ENCODE measurements around the gene CD5L. TPM values are rescaled to one million over a fixed set of nuclear protein-coding genes. Genes with fewer than 3 reads are reported as not detected.

The CD5L gene
- not detected for total RNA-seq

DNA sequence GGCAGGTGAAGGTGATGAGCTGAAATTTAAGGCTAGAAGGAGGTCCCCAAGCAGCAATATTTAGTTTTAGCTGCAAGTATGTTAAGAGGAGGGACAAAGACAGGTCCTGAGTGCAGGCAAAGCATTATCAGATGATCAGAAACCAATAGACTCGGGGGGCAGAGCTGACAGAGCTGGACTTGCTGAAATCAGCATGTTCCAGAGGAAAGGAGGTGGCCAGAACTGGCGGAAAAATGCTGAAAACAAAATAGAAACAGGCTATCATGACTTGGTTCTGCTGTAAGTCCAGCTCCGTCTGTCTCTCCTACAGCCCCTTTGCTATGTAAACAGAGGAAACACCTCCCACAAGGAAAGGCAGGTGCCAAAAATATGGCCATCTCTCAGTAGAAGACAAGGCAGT, at the start of gene CD5L:
TSS of gene CD5L (minus strand) at position 101 of the 400 bp plus-strand sequence. CDS start 107 bp downstream, outside the sequence.
- no peak for ATAC-seq

DNA sequence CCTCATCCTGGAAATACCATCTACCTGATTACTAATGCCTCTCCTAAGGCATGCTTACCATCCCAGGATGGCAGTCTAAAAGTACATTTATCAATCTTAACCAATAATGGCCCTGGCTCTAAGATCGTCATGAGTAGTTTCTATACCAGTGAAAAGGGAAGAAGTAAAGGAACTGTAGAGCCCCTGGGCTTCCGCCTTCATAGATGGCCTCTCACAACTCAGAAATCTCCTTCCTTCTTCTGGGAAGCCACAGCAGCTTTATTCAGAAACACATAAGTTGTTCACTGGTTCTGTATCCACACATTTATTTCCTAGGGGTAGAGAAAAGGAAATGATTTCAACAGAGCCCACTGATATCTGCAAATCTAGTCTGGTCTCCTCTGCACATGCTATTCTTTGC, 41.0 kb upstream of the CD5L start:
- TF ChIP-seq, protein P1, sequence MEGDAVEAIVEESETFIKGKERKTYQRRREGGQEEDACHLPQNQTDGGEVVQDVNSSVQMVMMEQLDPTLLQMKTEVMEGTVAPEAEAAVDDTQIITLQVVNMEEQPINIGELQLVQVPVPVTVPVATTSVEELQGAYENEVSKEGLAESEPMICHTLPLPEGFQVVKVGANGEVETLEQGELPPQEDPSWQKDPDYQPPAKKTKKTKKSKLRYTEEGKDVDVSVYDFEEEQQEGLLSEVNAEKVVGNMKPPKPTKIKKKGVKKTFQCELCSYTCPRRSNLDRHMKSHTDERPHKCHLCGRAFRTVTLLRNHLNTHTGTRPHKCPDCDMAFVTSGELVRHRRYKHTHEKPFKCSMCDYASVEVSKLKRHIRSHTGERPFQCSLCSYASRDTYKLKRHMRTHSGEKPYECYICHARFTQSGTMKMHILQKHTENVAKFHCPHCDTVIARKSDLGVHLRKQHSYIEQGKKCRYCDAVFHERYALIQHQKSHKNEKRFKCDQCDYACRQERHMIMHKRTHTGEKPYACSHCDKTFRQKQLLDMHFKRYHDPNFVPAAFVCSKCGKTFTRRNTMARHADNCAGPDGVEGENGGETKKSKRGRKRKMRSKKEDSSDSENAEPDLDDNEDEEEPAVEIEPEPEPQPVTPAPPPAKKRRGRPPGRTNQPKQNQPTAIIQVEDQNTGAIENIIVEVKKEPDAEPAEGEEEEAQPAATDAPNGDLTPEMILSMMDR (IDR thresholded peaks at IDR 0.05), result no peak
- TF ChIP-seq POLR2A (IDR thresholded peaks at IDR 0.05), result no peak
- 47 to 62% methylated on average over 2 of the region's 2 CpGs for WGBS, 2 donors
- ATAC-seq, result no peak

More for the DNA sequence above, at the start of gene CD5L:
- WGBS, 2 donors, result 36 to 55% methylated on average over 3 of the region's 3 CpGs
- intact Hi-C loops (cut with DNase I), result no loop called here
- Histone ChIP-seq H3K4me3 (no peak within 1 kb of the TSS), H3K4me1 (no peaks in the 10 kb centered on the region), H3K9me3 (no peaks in the 10 kb centered on the region), H3K36me3 (replicated peaks in 1 of 2; ENCODE audit: insufficient read depth in 1 of 2, low read depth in 2 of 2) (no peaks in the 10 kb centered on the region), H3K27ac (no peak within 1 kb of the TSS), H3K27me3 (no peaks in the 10 kb centered on the region)
- no peak for TF ChIP-seq POLR2A (IDR thresholded peaks at IDR 0.05)
- TF ChIP-seq, protein P1 (IDR thresholded peaks at IDR 0.05), result no peak
- no peak for DNase-seq

DNA sequence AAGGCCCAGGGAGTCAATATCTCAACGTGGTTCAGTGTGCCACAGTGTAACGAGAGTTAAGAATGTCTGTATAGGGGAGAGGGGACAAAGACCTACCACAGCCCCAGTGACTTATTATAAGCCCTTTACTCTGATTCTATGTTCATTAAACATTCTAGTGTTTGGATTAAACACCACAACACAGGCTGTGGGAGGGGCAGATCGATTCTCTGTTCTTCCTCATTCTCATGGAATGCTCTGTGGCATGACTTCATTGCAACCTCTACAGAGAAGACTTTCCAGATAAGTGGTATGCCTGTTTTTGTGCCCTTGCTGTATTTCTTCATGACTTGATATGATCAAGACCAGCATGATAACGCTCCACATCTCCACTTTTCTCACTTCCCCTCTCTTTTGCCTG, 39.0 kb upstream of the CD5L start:
- no peak for TF ChIP-seq POLR2A (IDR thresholded peaks at IDR 0.05)
- TF ChIP-seq, protein P1 (IDR thresholded peaks at IDR 0.05), result no peak
- peak in 1 of 4 donors; percentile 16 for DNase-seq
- Histone ChIP-seq H3K9me3 (no peaks in the 10 kb centered on the region), H3K27me3 (no peaks in the 10 kb centered on the region), H3K36me3 (replicated peaks in 1 of 2; ENCODE audit: insufficient read depth in 1 of 2, low read depth in 2 of 2) (no peaks in the 10 kb centered on the region), H3K4me1 (no peaks in the 10 kb centered on the region), H3K4me3 (no peak overlapping the region), H3K27ac (peak overlapping the region in 1 of 4 donors; percentile 18)
- ATAC-seq, result peak; percentile 55
- intact Hi-C loops (cut with DNase I), result no loop called here
- 23% methylated on average over 4 of the region's 4 CpGs for WGBS, 2 donors

More for the DNA sequence above, 41.0 kb upstream of the CD5L start:
- Histone ChIP-seq H3K4me1 (no peaks in the 10 kb centered on the region), H3K27ac (no peak overlapping the region), H3K4me3 (no peak overlapping the region), H3K27me3 (no peaks in the 10 kb centered on the region), H3K9me3 (no peaks in the 10 kb centered on the region), H3K36me3 (replicated peaks in 1 of 2; ENCODE audit: insufficient read depth in 1 of 2, low read depth in 2 of 2) (no peaks in the 10 kb centered on the region)
- intact Hi-C loops (cut with DNase I), result no loop called here
- DNase-seq, result peak in 1 of 4 donors; percentile 10

DNA sequence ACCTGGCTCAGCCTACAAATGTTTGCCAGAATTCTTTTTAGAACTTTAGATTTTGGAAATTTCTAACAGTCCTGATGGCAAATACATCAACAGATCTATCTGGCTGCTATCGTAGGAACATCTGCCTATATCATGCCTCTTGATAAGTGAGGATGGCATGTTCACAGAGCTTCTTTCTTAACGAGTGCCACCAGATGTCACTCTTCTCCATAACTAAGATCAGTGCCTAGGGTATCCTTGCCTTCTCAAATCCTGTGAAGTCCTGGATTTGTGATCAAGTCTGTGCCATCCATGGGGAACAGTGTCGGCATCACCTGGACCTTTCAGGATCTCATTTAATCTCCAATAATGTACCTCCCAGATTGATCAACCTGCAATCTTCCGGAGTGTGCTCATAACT, 36.5 kb upstream of the CD5L start:
- Histone ChIP-seq H3K36me3 (replicated peaks in 1 of 2; ENCODE audit: insufficient read depth in 1 of 2, low read depth in 2 of 2) (no peaks in the 10 kb centered on the region), H3K27me3 (no peaks in the 10 kb centered on the region), H3K9me3 (no peaks in the 10 kb centered on the region), H3K4me1 (no peaks in the 10 kb centered on the region), H3K27ac (no peak overlapping the region), H3K4me3 (no peak overlapping the region)
- no peak for ATAC-seq
- intact Hi-C loops (cut with DNase I), result no loop called here
- TF ChIP-seq POLR2A (IDR thresholded peaks at IDR 0.05), result no peak
- TF ChIP-seq, protein P1 (IDR thresholded peaks at IDR 0.05), result peak in 4 of 7 experiments; percentile 18 to 34 (median 22)
- WGBS, 2 donors, result 29 to 34% methylated on average over 3 to 4 of the region's 4 CpGs
- no peak for DNase-seq

DNA sequence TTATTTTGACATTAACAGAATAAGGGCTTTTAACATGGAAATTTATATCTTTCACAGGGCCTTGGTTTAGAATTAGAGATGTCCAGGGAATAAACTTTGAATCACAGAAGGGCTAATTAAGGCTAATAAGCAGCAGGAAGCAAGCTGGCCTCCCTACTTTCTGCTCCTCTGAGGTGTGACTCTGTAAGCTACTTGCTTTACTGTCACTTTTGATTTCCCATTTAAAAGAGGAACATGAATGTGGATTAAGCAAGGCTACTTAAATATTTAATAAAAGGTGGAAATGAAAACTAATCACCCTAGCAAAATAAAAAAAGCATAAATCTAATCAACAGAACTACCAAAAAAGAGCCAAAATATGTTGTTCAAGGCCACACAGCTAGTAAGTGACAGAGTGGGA, 28.9 kb upstream of the CD5L start:
- Histone ChIP-seq H3K9me3 (no peaks in the 10 kb centered on the region), H3K4me1 (no peaks in the 10 kb centered on the region), H3K4me3 (no peak overlapping the region), H3K27me3 (no peaks in the 10 kb centered on the region), H3K27ac (no peak overlapping the region), H3K36me3 (replicated peaks in 1 of 2; ENCODE audit: insufficient read depth in 1 of 2, low read depth in 2 of 2) (no peaks in the 10 kb centered on the region)
- no peak for DNase-seq
- intact Hi-C loops (cut with DNase I), result no loop called here
- no peak for ATAC-seq
- TF ChIP-seq POLR2A (IDR thresholded peaks at IDR 0.05), result no peak
- TF ChIP-seq, protein P1 (IDR thresholded peaks at IDR 0.05), result no peak
